GM21717 (cell line): ENCODE results near the gene ZRANB3.
"Not testable (repeated sequence)": the region's sequence is repeated elsewhere in the genome, so short reads cannot be mapped to it uniquely, and the experiment has no call there.

Experiments
- ATAC-seq: cut with Tn5 transposase; IDR thresholded peaks from one replicate; pipeline ENCODE4 v1.9.1; 2021; ENCODE audit warnings: mild to moderate bottlenecking, moderate library complexity; ENCODE audit not compliant: unreplicated experiment

Gene ZRANB3

GRCh38 chr2:135093670-135094330 is 437.2 kb downstream of the ZRANB3 start:
- no peak for ATAC-seq

- ATAC-seq: no peak
These were observed 437.8 kb downstream of the ZRANB3 start for GRCh38 chr2:135093193-135093592.

GRCh38 chr2:135091681-135092080 is 439.3 kb downstream of the ZRANB3 start:
- ATAC-seq: no peak

- ATAC-seq: not testable (repeated sequence)
These were observed 441.4 kb downstream of the ZRANB3 start for GRCh38 chr2:135089597-135089996.
